ENCODE measurements around the gene RGCC.

RGCC gene

DNA sequence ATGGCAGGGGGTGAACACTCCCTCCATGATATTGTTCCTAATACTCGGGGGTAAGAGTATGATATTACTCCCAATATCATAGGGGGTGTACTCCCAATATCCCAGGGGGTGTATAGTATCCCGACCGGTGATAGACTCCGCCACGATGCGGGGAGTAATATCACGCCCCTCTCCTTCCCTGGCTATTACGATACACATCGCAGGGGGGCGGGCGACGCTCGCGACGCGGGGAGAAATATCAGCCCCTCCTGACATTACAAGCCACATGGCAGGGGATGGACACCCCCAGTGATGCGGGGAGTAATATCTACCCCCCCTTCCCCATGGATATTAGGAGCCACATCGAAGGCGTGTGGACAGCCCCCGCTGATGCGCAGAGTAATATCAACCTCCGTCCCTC lies 3.2 kb upstream of the RGCC start:
- DNase-seq: no peak

DNA sequence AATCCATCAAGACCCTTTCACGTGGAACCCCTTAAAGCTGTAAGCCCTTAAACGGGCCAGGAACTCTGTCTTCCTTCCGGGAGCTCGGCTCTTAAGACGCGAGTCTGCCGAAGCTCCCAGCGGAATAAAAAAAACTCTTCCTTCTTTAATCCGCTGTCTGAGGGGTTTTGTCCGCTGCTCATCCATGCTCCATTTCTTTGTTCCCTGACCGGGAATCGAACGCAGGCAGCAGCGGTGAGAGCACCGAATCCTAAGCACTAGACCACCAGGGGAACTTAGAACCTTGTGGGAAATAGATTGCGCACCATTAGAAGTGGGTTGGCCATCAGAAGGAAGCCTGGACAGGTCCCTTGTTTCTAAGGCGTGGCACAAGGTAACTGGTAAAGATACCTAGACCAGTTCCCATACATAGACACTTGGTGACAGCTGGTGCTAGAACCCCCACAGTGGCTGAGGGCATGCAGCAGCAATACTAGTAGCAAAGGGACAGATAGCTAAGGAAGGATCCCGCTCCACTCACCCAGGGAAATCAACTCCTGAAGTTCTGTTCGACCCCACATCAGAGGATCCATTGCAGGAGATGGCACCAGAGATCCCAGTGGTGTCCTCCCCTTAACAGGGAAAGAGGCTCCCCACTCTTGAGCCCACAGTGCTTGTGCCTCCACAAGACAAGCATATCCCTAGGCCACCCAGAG lies 1.5 kb upstream of the RGCC start:
- no peak for DNase-seq

DNA sequence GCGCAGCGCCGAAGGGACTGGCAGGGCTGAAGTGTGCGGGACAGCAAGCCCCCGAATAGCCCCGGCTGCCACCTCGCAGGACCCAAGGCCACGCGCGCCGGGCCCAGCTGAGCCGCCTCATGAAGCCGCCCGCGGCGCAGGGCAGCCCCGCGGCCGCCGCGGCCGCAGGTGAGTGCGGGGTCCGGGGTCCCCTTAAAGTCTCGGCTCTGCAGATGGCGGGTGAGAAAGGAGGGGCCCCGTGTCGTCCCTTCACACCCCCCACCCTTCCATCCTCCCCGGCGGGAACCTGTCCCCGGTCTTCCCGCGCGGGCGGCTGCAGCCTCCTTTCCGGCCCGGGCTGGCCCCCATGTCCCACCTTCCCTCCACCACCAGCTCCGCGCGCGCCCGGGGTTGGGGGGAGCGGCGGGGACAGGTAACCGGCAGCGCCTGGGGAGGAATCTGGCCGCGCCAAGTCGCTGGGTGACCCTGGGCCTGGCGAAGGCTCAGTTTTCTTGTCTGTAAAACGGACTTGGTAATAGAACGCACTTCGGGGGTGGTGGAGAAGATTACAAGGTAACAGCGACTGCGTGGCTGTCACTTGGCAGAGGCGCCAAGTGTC lies 338 bp downstream of the RGCC start:
- peak; percentile 41 to 45 for DNase-seq

DNA sequence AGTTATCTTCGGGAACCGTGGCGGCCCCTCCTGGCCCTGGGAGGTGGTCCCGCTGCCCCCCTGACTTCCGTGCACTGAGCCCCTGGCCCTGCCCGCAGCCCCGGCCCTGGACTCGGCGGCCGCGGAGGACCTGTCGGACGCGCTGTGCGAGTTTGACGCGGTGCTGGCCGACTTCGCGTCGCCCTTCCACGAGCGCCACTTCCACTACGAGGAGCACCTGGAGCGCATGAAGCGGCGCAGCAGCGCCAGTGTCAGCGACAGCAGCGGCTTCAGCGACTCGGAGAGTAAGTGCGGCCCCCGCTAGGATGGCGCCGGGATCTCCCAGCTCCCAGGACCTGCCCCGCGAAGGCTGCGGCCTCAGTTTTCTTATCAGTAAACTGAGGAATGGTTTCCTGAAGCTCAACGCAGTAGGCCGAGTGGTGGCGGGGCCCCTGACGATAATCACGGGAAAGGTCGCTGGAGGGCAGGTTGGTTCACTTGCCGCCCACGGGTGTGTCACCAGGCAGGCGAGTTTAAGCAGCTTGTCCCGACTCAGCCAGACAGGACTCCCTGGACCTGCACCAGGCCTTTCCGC lies 924 bp downstream of the RGCC start:
- peak; percentile 64 to 74 for DNase-seq

DNA sequence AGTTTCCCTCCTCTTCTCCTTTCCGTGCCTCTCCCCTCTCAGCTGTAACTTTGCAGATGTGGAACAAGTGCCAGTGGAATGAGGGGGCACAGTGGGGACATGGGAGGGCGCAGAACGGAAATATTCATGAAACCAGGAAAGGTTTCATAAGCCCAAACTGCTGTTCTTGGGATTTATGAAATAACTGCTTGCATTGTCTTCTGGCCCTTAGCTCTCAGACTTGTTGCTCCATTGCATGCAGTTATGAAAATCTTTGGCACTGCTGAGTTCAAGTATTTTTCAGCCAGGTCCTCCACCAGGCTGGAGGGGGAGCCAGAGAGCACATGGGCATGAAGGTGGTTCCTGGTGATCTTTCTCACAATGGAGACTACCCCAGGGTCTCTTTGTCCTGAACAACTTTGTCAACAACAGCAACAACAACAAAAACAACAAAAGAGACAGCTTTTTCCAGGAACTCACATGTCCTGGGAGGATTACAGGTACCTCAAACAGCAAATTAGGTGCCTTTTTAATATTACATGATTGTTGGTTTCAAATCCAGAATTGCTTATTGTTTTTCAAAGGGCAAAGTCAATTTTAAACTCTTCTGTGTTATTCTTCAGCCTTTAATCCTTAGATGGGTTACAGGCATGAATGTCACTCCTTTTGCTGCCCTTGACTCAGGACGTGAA lies 1.5 kb downstream of the RGCC start:
- peak; percentile 68 to 75 for DNase-seq

DNA sequence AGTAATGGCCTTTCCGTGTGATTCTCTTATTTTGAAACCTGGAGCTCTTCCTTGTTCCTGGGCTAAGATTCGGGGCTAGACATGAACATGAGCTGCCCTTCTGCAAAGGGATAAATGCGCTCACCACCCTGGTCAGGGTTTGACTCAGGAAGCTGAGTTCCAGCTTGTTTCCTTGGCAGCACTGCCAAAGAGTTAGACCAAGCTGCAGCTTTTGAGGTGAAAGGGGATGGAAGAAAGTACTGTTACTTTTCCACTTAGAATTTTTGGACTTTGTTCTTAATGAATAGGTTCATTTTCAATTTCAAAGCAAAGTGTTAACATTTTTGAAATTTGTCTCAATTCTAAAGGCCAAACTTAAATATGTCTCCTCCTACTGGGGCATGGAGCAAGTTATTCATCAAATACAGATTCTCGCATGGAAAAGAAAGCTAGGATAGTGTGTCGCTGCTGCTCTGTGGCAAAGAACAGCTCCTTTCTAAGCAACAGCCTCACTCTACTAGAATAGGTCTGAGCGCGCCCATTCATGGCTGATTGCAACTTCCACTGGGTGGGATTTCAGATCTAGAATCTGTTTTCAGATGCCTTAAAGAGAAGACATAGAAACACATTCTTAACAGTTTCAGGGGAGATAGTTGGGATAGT lies 2.2 kb downstream of the RGCC start:
- peak in 1 of 2 experiments; percentile 50 for DNase-seq

DNA sequence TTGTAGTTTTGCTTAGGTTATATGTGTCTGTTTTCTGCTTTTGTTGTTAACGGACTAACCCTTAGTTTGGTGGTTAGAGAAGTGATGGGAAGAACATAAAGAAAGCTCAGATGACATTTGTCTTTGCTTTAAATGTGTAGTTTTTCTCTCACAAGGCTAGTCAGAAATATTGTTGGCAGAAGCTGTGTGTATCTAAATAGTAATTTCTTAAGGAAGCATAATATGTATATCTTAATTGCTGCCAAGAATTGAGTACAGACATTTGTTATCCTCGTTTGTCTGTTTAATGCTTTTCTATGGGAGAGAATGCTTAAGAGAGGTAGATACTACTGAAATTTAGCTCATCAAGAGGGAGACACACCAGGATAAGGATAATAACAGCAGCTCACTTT lies 2.7 kb downstream of the RGCC start:
- DNase-seq: no peak

DNA sequence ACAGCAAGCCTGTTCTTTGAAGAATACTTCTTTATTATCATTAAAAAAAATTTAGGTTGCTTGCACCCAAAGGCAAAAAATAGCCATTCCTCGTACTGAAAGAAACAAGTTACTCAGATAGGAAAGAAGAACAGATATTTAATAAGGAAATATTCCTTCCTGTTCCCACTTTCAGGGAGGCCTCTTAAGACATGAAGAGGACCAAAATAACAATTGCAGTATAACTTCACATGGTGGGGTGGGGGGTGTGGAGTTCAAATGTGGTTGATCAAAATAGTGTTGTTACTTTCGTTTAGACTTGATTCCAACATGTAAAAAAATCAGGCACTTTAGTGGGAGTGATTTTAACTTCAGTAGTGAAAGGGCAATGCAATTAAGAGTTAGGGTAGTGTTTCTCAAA lies 3.6 kb downstream of the RGCC start:
- DNase-seq: no peak

DNA sequence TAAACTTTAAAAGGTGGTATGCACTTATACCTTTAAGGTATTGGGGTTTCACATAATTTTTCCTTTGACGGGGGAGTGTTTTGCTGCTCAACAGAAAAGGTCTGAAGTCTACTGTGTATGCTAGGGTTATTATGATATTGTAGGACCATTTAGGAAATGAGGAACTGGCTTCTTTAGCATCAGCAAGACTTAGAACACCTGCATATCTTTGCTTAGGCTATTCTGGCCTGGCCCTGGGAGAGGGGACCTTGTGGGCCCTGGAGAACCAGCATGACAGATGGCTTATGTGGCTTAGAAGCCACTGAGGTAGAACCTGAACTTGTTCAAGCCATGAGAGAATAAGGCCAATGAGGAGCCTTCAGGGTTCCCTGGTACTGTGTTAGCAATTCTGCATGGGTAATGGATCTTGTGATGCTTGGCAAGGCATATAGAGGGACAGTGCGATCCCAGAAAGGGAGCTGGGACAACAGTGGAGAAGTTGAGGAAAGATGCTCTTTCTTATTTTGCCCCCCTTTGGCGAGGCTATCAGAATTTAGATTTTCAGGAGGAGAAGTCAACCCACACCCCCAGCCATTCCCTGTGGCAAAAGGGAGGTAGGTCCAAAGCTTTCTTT lies 4.3 kb downstream of the RGCC start:
- no peak for DNase-seq

DNA sequence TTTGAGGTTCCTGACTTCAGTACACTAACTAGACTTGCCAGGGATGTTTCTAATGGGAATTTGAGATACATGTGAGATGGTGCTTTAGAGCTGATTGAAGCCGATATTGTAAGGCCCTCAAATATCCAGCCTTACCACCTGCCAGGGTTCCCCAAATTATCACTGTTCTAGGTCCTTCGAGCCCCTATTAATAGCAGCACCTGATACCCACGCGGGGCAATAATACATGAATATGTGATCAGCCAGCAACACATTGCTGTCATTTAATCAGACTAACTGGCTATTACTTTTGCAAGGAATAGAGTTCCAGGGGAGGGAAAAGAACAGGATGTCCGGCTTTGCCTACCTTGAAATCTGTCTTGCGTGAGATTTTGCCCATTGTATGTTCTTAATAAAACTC lies 5.1 kb downstream of the RGCC start:
- no peak for DNase-seq

DNA sequence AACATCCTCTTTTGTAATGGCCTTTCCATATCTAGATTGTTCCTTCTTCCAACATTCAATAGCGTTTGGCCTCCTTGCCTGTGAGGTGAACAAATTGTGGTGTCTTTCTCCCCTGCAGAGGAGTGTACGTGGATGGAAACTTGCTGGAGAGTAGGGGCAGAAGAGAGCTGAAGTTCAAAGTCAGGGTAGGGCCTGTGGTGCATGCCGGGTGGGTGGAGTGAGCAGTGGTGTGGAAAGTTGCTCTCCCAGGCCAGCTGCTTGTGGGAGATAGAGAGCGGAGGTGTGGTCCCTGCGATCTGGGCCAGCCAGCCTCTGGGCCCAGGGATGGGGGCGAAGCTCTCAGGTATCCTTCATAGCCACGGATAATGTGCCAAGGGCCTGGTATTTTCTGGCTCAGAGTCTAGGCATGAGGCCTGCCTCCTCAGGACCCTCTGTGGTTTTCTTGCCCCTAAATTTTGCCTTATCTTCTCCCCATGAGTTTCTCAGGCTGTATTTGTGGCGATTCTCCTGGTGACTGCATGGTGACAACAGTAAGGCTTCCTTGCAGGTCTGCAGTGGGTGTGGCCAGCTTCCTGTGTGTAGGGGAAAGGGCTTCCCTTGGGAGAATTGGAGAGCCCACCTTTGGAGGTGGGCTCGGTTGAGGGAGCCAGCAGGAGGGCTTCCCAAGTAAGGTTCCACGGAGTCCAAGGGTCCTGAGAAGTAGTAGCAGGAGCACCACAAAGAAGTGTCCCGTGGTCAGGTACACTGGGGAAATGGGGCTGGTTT lies 6.7 kb downstream of the RGCC start:
- DNase-seq: peak; percentile 59 to 70

DNA sequence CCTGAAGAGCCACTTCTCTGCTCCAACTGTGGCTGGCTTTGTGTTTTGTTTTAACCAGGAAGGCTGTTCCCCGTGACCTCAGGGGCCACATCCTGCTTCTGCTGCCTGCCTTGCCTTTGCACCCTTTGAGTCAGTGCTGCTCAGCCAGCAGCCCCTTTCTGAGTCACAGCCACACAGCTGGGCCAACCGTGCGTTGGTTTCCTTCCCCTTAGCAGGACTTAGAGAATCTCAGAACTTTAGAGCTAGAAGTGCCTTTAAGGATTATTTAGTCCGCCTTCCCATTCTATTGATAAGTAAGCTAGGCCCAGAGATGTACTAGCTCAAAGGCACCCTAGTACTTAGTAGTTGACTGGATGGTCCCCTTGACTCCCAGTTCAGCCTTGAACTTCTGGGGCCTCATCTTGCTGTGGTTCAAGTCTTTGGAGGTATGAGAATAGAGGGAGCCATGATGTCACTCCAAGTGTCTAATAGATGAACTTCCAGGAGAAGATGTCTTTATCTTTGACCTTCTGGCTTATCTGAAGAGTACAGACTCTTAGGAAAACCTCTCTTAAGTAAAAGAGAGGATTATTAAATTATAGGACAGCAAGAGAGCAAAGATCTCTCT lies 8.0 kb downstream of the RGCC start:
- DNase-seq: peak; percentile 86 to 91

DNA sequence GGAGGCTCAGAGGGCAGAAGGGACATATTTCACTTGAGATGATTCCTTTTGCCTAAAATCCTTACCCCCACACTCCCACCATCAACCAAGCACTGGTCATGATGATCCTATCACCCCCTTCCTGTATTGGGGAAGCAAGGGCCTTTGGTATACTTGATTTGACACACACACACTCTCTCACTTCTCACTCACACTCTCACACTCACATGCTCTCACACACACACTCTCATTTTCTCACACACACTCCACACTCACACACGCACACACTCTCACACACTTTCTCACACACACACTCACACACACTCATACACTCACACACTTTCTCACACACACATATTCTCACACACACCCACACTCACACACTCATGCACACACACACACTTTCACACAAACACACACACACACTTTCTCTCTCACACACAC lies 8.6 kb downstream of the RGCC start:
- no peak for DNase-seq

DNA sequence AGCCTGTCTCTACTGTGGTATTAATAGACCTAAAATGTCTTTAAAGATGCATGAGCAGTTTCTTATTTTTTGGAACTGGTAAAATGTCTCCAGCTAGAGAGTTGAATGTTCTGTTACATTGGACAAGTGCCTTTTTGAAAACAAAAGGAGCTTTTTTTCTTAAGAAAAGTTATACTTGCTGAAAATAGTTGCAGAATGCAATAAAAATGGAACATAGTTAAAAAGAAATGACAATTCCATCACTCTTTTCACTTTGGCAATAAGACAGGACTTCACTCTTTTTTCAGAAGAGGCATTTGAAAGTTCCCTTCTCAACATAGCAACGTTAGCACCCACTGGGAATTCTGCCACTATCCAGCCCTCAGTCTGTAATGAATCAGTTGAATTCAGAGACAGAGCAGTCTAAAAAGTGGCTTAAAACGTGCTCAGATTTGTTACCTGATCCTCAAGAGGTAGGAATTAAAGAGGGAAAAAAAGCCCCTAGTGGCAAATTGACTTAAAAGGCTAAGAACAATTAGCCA lies 10.1 kb downstream of the RGCC start:
- DNase-seq: no peak

DNA sequence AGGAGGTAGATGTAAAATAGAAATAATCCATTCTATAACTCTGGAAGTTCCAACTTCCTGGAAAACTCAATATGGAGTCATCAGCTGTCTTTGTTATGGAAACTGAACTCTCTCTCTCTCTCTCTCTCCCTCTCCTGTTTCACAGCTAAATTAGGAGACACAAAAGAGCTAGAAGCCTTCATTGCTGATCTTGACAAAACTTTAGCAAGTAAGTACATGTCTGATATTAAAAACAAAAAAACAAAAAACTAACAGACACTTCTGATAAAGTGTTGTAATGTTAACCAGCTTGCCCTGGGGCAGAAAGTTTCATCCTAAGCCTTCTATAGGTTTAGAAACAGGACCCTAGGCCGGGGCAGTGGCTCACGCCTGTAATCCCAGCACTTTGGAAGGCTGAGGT lies 11.3 kb downstream of the RGCC start:
- DNase-seq: no peak

DNA sequence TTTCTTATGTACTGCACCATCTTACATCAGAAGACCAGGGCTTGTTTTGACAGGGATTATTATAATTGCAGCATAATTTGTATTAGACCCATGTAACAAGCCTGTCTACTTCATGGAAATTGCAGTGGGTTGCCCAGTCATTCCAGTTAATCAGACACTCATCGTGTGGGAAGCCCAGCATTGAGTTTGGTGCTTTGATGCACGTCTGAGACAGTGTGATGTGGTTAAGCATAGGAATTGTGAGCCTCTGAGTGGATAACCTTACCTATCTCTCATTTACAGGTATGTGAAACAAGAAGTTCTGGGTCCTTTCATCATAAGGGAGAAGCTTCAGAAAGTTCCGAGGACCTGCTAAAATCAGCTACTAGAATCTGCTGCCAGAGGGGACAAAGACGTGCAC lies 12.8 kb downstream of the RGCC start:
- DNase-seq: peak; percentile 63 to 77

DNA sequence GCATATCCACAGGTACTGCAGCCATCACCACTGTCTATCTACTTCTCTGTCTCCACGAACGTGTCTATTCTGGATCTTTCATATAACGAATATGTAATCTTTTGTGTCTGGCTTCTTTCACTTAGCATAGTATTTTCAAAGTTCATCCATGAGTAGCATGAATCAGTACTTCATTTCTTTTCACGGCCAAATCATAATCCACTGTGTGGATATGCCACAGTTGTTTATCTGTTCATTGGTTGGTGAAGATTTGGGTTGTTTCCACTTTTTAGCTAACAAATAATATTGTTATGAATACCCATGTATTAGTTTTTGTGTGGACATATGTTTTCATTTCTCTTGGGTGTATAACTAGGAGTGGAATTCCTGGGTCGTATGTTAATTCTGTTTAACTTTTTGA lies 14.4 kb downstream of the RGCC start:
- no peak for DNase-seq

DNA sequence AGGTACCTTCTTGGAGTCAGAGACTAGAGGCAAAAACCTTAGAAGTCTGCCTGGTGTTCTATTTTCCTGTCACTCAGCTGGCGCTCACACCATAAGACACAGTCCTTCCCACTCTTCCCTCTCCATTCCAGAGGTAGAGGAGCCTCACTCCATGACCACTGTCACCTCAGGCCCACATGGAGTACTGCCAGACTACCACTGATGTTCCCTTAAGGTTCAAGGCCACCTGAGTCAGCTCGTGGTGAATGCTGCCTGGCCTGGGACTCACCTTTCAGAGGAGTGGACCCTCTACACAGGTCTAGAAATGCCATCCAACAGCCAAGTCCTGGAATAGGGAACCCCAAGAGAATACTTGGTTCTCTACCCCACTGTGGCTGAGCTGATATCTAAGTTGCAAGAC lies 29.9 kb downstream of the RGCC start:
- no peak for DNase-seq

DNA sequence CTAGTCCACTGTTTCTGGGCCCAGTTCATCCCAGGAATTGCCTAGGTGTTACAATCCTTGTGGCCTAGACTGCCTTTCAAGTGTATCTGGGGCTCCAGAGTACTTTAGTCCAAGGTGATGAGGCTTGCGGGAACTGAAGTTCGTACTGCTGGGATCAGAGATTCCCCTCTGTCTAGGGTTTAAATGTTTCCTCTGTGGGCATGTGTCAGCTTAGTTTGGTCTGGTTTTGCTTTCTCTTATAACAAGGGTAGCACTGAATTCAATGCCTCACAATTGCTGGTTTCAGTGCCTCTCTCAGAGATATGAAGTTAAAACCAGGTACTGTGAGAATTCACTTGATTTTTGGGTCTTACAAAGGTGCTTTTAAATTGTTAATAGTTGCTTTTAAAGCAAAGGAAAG lies 30.8 kb downstream of the RGCC start:
- no peak for DNase-seq

DNA sequence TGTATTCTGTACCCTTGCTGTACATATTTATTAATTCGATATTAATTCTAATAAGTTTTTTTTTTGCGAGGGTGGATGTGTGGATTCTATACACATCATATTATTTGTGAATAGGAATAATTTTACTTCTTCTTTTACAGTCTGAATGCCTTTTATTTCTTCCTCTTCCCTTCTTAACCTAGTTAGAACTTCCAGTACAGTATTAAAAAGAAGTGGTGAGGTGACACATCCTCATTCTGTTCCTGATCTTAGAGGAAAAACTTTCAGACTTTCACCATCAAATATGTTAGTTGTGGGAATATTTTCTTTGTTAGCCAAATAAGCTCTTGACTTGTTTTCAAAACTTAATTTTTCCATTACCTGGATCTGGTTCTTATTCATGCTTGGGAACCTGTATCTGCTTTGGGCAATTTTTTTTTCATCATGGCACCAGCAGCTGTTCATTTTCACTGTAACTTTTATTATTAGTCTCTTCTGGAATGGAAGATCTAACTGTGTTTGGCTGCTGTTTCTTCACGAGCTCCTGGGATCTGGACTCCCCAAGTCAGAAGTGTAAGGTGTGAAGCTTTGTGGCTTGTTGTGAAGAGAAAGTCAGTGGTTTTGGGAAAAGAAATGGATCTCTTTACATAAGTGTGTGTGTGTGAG lies 33.1 kb downstream of the RGCC start:
- no peak for DNase-seq

DNA sequence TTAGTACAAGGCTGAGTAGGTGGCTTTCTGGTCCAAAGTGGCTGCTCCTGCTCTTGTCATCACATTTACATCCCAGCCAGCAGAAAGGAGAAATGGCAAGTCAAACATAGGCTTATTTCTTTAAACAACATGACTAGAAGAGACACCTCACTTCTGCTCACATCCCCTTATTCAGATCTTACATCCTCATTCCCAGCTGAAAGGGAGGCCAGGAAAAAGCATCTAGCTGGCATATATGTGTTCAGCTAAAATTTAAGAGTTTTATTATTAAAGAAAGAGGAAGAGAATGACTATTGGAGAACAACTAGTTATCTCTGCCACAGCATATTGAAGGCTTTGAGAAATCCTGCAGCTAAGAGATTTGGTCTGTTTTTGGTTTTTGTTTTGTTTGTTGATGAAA lies 34.1 kb downstream of the RGCC start:
- no peak for DNase-seq
